B cell (primary cell): ENCODE measurements around the gene TEKT5. TPM values are rescaled to one million over a fixed set of nuclear protein-coding genes. Genes with fewer than 3 reads are reported as not detected.

ENCODE experiments used
- ATAC-seq: fragments of 200-7000 bp; cut with Tn5 transposase; one replicate; pipeline ENCODE4 v1.10.0; 2021; ENCODE audit warnings: low read depth, mild to moderate bottlenecking, moderate number of reproducible peaks, moderate library complexity
- CTCF ChIA-PET: fragments of 350-600 bp; sonication (Branson Sonifier 250); formaldehyde crosslinking; loops from one replicate; lab custom pipeline; 2021; ENCODE audit warnings: antibody characterized with exemption, inconsistent platforms; lab: Charles Lee
- POLR2A ChIA-PET: fragments of 350-600 bp; sonication (Branson Sonifier 250); formaldehyde crosslinking; loops from one replicate; lab custom pipeline; 2021; ENCODE audit warnings: antibody characterized with exemption; lab: Charles Lee
- DNase-seq: peaks from one replicate; pipeline ENCODE4 v3.0.0; 2013
- H2AFZ ChIP-seq: 2 replicates; pipeline ENCODE4 v1.6.1; 2012; ENCODE audit warnings: mild to moderate bottlenecking, low read depth, low read length; ENCODE audit not compliant: insufficient read depth, poor library complexity, severe bottlenecking
- H3K27ac ChIP-seq, 2 donors: 1 replicate in 1 of 2; 2 replicates in 1 of 2; pipeline ENCODE4 v1.5.1; 2012 to 2013; ENCODE audit warnings: low read length in 2 of 2, mild to moderate bottlenecking in 2 of 2, moderate library complexity in 1 of 2
- H3K27me3 ChIP-seq, 4 experiments: fragments of 200-600 bp in 1 of 4; sonication (generic) in 1 of 4; replicated peaks in 1 of 4; 1 replicate in 2 of 4; 2 replicates in 2 of 4; pipeline versions ENCODE4 v1.6.1 to v1.7.0; 2013 to 2016; ENCODE audit warnings: low read length in 3 of 4, mild to moderate bottlenecking in 2 of 4, mixed read lengths in 1 of 4, moderate library complexity in 1 of 4; ENCODE audit not compliant: insufficient read depth in 4 of 4, control insufficient read depth in 3 of 4; ENCODE audit errors: control extremely low read depth in 1 of 4
- H3K36me3 ChIP-seq, 2 experiments: replicated peaks in 1 of 2; 1 replicate in 1 of 2; 2 replicates in 1 of 2; pipeline versions ENCODE4 v1.6.1 to v1.7.1; 2013; ENCODE audit warnings: low read length in 1 of 2; ENCODE audit not compliant: insufficient read depth in 2 of 2, control insufficient read depth in 1 of 2; ENCODE audit errors: control extremely low read depth in 1 of 2, extremely low read depth in 1 of 2
- H3K4me1 ChIP-seq, 2 donors: fragments of 200-600 bp in 1 of 2; sonication (generic) in 1 of 2; 1 replicate in 1 of 2; 2 replicates in 1 of 2; pipeline versions ENCODE4 v1.5.1 to v1.6.1; 2013 to 2017; ENCODE audit warnings: low read length in 2 of 2; ENCODE audit not compliant: control insufficient read depth in 2 of 2, insufficient read depth in 2 of 2
- H3K4me2 ChIP-seq: replicated peaks from 2 replicates; pipeline ENCODE3; 2012; ENCODE audit warnings: mild to moderate bottlenecking, low read depth, low read length; ENCODE audit not compliant: poor library complexity, severe bottlenecking
- H3K4me3 ChIP-seq, 5 experiments: fragments of 200-600 bp in 1 of 5; sonication (generic) in 1 of 5; 1 replicate in 3 of 5; 2 replicates in 2 of 5; pipeline versions ENCODE4 v1.5.1 to v1.7.0; 2011 to 2016; ENCODE audit warnings: low read length in 4 of 5, mild to moderate bottlenecking in 4 of 5, low read depth in 2 of 5, control low read depth in 1 of 5, moderate library complexity in 1 of 5; ENCODE audit not compliant: insufficient read depth in 1 of 5; ENCODE audit errors: control extremely low read depth in 1 of 5, extremely low read depth in 1 of 5
- H3K79me2 ChIP-seq: fragments of 200-600 bp; sonication (generic); one replicate; pipeline ENCODE4 v1.6.0; 2016; ENCODE audit warnings: low read length; ENCODE audit not compliant: control insufficient read depth, insufficient read depth
- H3K9ac ChIP-seq: fragments of 200-600 bp; sonication (generic); 2 replicates; pipeline ENCODE4 v1.6.1; 2017; ENCODE audit warnings: mild to moderate bottlenecking, low read length, moderate library complexity
- H3K9me3 ChIP-seq, 3 donors: one replicate each; pipeline versions ENCODE4 v1.6.1 to v1.7.1; 2013; ENCODE audit warnings: low read length in 2 of 3; ENCODE audit not compliant: control insufficient read depth in 2 of 3, insufficient read depth in 1 of 3; ENCODE audit errors: control extremely low read depth in 1 of 3
- H4K20me1 ChIP-seq: 2 replicates; pipeline ENCODE4 v1.6.0; 2012; ENCODE audit warnings: mild to moderate bottlenecking, low read length; ENCODE audit not compliant: insufficient read depth, control insufficient read depth, poor library complexity, severe bottlenecking
- H3K27ac Mint-ChIP-seq: one replicate; pipeline ENCODE4 v1.8.0; 2021; ENCODE audit warnings: mixed read lengths
- H3K27me3 Mint-ChIP-seq: one replicate; pipeline ENCODE4 v1.8.0; 2021; ENCODE audit warnings: mixed read lengths
- H3K4me1 Mint-ChIP-seq: one replicate; pipeline ENCODE4 v1.8.0; 2021; ENCODE audit warnings: mixed read lengths
- H3K4me3 Mint-ChIP-seq: one replicate; pipeline ENCODE4 v1.8.0; 2021; ENCODE audit warnings: mixed read lengths
- H3K9me3 Mint-ChIP-seq: one replicate; pipeline ENCODE4 v1.8.0; 2022; ENCODE audit warnings: mixed read lengths; ENCODE audit not compliant: insufficient read depth
- CTCF ChIP-seq: fragments of 200-600 bp; IDR thresholded peaks from one replicate; pipeline ENCODE4 v1.8.0; 2022; ENCODE audit warnings: antibody characterized with exemption, mild to moderate bottlenecking
- EZH2 ChIP-seq: IDR thresholded peaks from 2 replicates; pipeline ENCODE4 v1.6.1; 2012; ENCODE audit warnings: borderline replicate concordance, low read depth, mild to moderate bottlenecking, moderate library complexity, low read length; ENCODE audit not compliant: insufficient read depth, poor library complexity, severe bottlenecking
- WGBS: methylation state at CpG from one replicate; pipeline ENCODE4 v1.1.5; 2013; ENCODE audit warnings: missing lambda C conversion rate; ENCODE audit not compliant: insufficient coverage; 5-methylcytosine and 5-hydroxymethylcytosine counted together
- intact Hi-C: fragments of 100-400 bp; cut with micrococcal nuclease; formaldehyde crosslinking; loops from one replicate; pipeline ENCODE4 v1.10.0; 2022
- polyA plus RNA-seq: library from polyadenylated mRNA; depleted of rRNA; stranded (reverse); fragments of >200 nt; gene quantifications from 2 replicates; pipeline ENCODE4 v1.2.3, GENCODE V29; 2012
- total RNA-seq, 2 donors: library from RNA; stranded (reverse); fragments of 120-200 nt in 1 of 2; gene quantifications; 1 replicate in 1 of 2; 2 replicates in 1 of 2; pipeline versions ENCODE4 v1.2.3 to v1.2.4, GENCODE V29; 2013 to 2022

Gene TEKT5
- total and polyA plus RNA-seq, 2 donors (not counting 1 experiment from before 2014, with no cell fraction given), result 0.42 to 0.57 TPM

GRCh38 chr16:10657925-10658324 is 36.8 kb downstream of the TEKT5 start:
- no peak overlapping the region for H3K27ac ChIP-seq
- H3K36me3 ChIP-seq, result no peaks in the 10 kb centered on the region
- H3K27me3 ChIP-seq, result no peaks in the 10 kb centered on the region
- Mint-ChIP-seq H3K27ac (no peak overlapping the region), H3K4me3 (no peak overlapping the region), H3K9me3 (no peaks in the 10 kb centered on the region), H3K4me1 (peaks cover 2% of the 10 kb centered on the region), H3K27me3 (peaks cover 26% of the 10 kb centered on the region)
- no peak overlapping the region for H3K4me3 ChIP-seq
- no peak for TF ChIP-seq CTCF
- TF ChIP-seq EZH2, result no peak
- WGBS, result 94% methylated on average over 4 of the region's 4 CpGs
- intact Hi-C loops, result no loop called here
- no peaks in the 10 kb centered on the region for H3K79me2 ChIP-seq
- POLR2A ChIA-PET, result interaction anchor here (0.7 kb wide), 1 partner anchor 248 kb away, joined by 3 read pairs; no protein-coding TSS in a partner anchor
- no peaks in the 10 kb centered on the region for H3K4me1 ChIP-seq
- no peak overlapping the region for H3K4me2 ChIP-seq
- no peak for DNase-seq
- H3K9ac ChIP-seq, result no peak overlapping the region
- H3K9me3 ChIP-seq, result peaks cover 0 to 2% (median 0%) of the 10 kb centered on the region in 3 donors
- no peaks in the 10 kb centered on the region for H4K20me1 ChIP-seq
- no peak for ATAC-seq
- CTCF ChIA-PET, result interaction anchor here (0.7 kb wide), 1 partner anchor 50 kb away, joined by 3 read pairs; no protein-coding TSS in a partner anchor
- H2AFZ ChIP-seq, result no peak overlapping the region

- Mint-ChIP-seq H3K27me3 (peaks cover 16% of the 10 kb centered on the region), H3K9me3 (no peaks in the 10 kb centered on the region), H3K4me1 (peaks cover 2% of the 10 kb centered on the region), H3K27ac (no peak overlapping the region), H3K4me3 (no peak overlapping the region)
- H3K27ac ChIP-seq, result no peak overlapping the region
- TF ChIP-seq CTCF (no peak), EZH2 (no peak)
- H2AFZ ChIP-seq, result no peak overlapping the region
- no peak for ATAC-seq
- H3K4me1 ChIP-seq, result no peaks in the 10 kb centered on the region
- no peaks in the 10 kb centered on the region for H3K36me3 ChIP-seq
- no peaks in the 10 kb centered on the region for H3K79me2 ChIP-seq
- peaks cover 0 to 2% (median 0%) of the 10 kb centered on the region in 3 donors for H3K9me3 ChIP-seq
- no peak overlapping the region for H3K9ac ChIP-seq
- DNase-seq, result no peak
- H3K27me3 ChIP-seq, result no peaks in the 10 kb centered on the region
- H3K4me2 ChIP-seq, result no peak overlapping the region
- H4K20me1 ChIP-seq, result no peaks in the 10 kb centered on the region
- H3K4me3 ChIP-seq, result no peak overlapping the region
- ChIA-PET POLR2A (no interaction called here), CTCF (no interaction called here)
- intact Hi-C loops, result no loop called here
These were observed 38.1 kb downstream of the TEKT5 start for GRCh38 chr16:10656618-10657017.
